OCI-LY7 (cell line): ENCODE results near the gene NF1. TPM values are rescaled to one million over a fixed set of nuclear protein-coding genes. Genes with fewer than 3 reads are reported as not detected.

Experiments
- BruUV-seq: library from RNA; stranded (reverse); fragments of 400-500 nt; replicated peaks from 2 replicates; lab custom pipeline; 2021; lab: Mats Ljungman, UMichigan
- CTCF ChIA-PET: fragments of 300-600 bp; sonication (Branson Sonifier 250); formaldehyde crosslinking; loops from one replicate; lab custom pipeline; 2022; ENCODE audit warnings: antibody characterized with exemption; ENCODE audit not compliant: unreplicated experiment; lab: Charles Lee
- POLR2A ChIA-PET: fragments of 300-600 bp; sonication (Branson Sonifier 250); formaldehyde crosslinking; loops from one replicate; lab custom pipeline; 2022; ENCODE audit warnings: antibody characterized with exemption; lab: Charles Lee
- DNase-seq: peaks from one replicate; pipeline ENCODE4 v3.0.0-alpha.2; 2015; ENCODE audit warnings: low spot score
- H2AFZ ChIP-seq: fragments of 200-600 bp; sonication (generic), shearing (Covaris generic); 2 replicates; pipeline ENCODE4 v1.6.1; 2014; ENCODE audit warnings: mild to moderate bottlenecking, antibody characterized with exemption, low read length, moderate library complexity
- H3K27ac ChIP-seq: fragments of 200-600 bp; sonication (generic); 2 replicates; pipeline ENCODE4 v1.5.1; 2014; ENCODE audit warnings: mixed run types, low read depth, mild to moderate bottlenecking, moderate library complexity, low read length, inconsistent platforms; ENCODE audit not compliant: poor library complexity, severe bottlenecking
- H3K36me3 ChIP-seq: fragments of 200-600 bp; sonication (generic); 2 replicates; pipeline ENCODE4 v1.6.1; 2014; ENCODE audit warnings: mild to moderate bottlenecking, antibody characterized with exemption, low read length, moderate library complexity, mixed read lengths; ENCODE audit not compliant: insufficient read depth
- H3K4me1 ChIP-seq: fragments of 200-600 bp; sonication (generic); 2 replicates; pipeline ENCODE4 v1.5.1; 2014; ENCODE audit warnings: mild to moderate bottlenecking, low read length; ENCODE audit not compliant: insufficient read depth, poor library complexity, severe bottlenecking
- H3K4me2 ChIP-seq: fragments of 200-600 bp; sonication (generic); 2 replicates; pipeline ENCODE4 v1.6.1; 2014; ENCODE audit warnings: mild to moderate bottlenecking, low read length
- H3K4me3 ChIP-seq: fragments of 200-600 bp; sonication (generic); 2 replicates; pipeline ENCODE4 v1.5.1; 2014; ENCODE audit warnings: mild to moderate bottlenecking, low read depth, low read length; ENCODE audit not compliant: poor library complexity, severe bottlenecking
- H3K79me2 ChIP-seq: fragments of 200-600 bp; sonication (generic); 2 replicates; pipeline ENCODE4 v1.6.1; 2016; ENCODE audit warnings: low read depth, mild to moderate bottlenecking, low read length, moderate library complexity, mixed read lengths; ENCODE audit not compliant: insufficient read depth
- H3K9me2 ChIP-seq: fragments of 200-600 bp; sonication (generic); 2 replicates; pipeline ENCODE4 v1.6.1; 2016; ENCODE audit warnings: mild to moderate bottlenecking, low read length, mixed read lengths; ENCODE audit not compliant: insufficient read depth
- H3K9me3 ChIP-seq: fragments of 200-600 bp; sonication (generic); 2 replicates; pipeline ENCODE4 v1.6.1; 2014; ENCODE audit warnings: mild to moderate bottlenecking, mixed run types, low read length, mixed read lengths
- H4K20me1 ChIP-seq: fragments of 200-600 bp; sonication (generic); 2 replicates; pipeline ENCODE4 v1.6.1; 2014; ENCODE audit warnings: mild to moderate bottlenecking, antibody characterized with exemption, low read length, moderate library complexity, mixed read lengths; ENCODE audit not compliant: insufficient read depth
- CTCF ChIP-seq: fragments of 200-600 bp; sonication (generic); conservative IDR thresholded peaks from 2 replicates; pipeline ENCODE4 v1.5.1; 2014; ENCODE audit warnings: mild to moderate bottlenecking, antibody characterized with exemption, low read length, moderate library complexity, mixed read lengths
- EZH2phosphoT487 ChIP-seq: fragments of 200-600 bp; sonication (generic); IDR thresholded peaks from 2 replicates; pipeline ENCODE4 v1.6.1; 2018; ENCODE audit warnings: low read depth, borderline replicate concordance, mild to moderate bottlenecking, mixed run types, antibody characterized with exemption, low read length, moderate library complexity, mixed read lengths
- intact Hi-C: fragments of 100-400 bp; cut with micrococcal nuclease; formaldehyde crosslinking; loops from one replicate; pipeline ENCODE4 v1.10.0; 2022; ENCODE audit not compliant: unreplicated experiment
- total RNA-seq, 2 experiments: library from RNA; depleted of rRNA in 1 of 2; stranded (reverse); fragments of >200 nt in 1 of 2; shearing (Covaris generic) in 1 of 2; gene quantifications; 2 replicates each; pipeline ENCODE4 v1.2.3, GENCODE V29; 2014 to 2022

The NF1 gene
- total RNA-seq, 2 experiments from 2014 or later: 38.7 to 64.8 TPM

- Histone ChIP-seq H4K20me1 (no peaks in the 10 kb centered on the region), H3K4me1 (peaks cover 20% of the 10 kb centered on the region), H3K9me2 (no peaks in the 10 kb centered on the region), H3K4me2 (peak overlapping the region; percentile 93), H3K27ac (peak overlapping the region; percentile 97), H2AFZ (peak overlapping the region; percentile 1; the same call in 1 of the 2 replicates), H3K36me3 (peaks cover 12% of the 10 kb centered on the region; the same call in 1 of the 2 replicates), H3K4me3 (peak overlapping the region; percentile 77), H3K9me3 (no peaks in the 10 kb centered on the region), H3K79me2 (peaks cover 54% of the 10 kb centered on the region)
- CTCF ChIA-PET: no interaction called here
- BruUV-seq: no TSS peak
- intact Hi-C loops: loop anchor here (1.0 kb wide), 1 partner anchor 13 kb away; no protein-coding TSS in a partner anchor
- TF ChIP-seq EZH2phosphoT487 (no peak), CTCF (no peak)
- POLR2A ChIA-PET: interaction anchor here (0.5 to 1.0 kb wide), 4 partner anchors 11 to 317 kb away, joined by 3 to 5 read pairs (median 3); no protein-coding TSS in a partner anchor
- peak; percentile 35 for DNase-seq
Measured at GRCh38 chr17:31321966-31322365, 227.2 kb downstream of the NF1 start.

GRCh38 chr17:31323551-31323950, 228.8 kb downstream of the NF1 start:
- Histone ChIP-seq H3K9me2 (no peaks in the 10 kb centered on the region), H3K79me2 (peaks cover 40% of the 10 kb centered on the region), H3K4me1 (peaks cover 9% of the 10 kb centered on the region), H3K4me2 (no peak overlapping the region), H4K20me1 (no peaks in the 10 kb centered on the region), H3K36me3 (peaks cover 23% of the 10 kb centered on the region), H3K27ac (no peak overlapping the region), H3K9me3 (no peaks in the 10 kb centered on the region), H2AFZ (no peak overlapping the region), H3K4me3 (no peak overlapping the region)
- TF ChIP-seq EZH2phosphoT487: no peak
- BruUV-seq: no TSS peak
- CTCF ChIA-PET: no interaction called here
- POLR2A ChIA-PET: interaction anchor here (0.7 to 1.1 kb wide), 2 partner anchors 12 to 72 kb away, joined by 3 to 4 read pairs; no protein-coding TSS in a partner anchor
- DNase-seq: no peak
- intact Hi-C loops: no loop called here

- Histone ChIP-seq H3K9me3 (no peaks in the 10 kb centered on the region), H3K79me2 (peaks cover 3% of the 10 kb centered on the region; the same call in 1 of the 2 replicates), H3K27ac (no peak overlapping the region), H2AFZ (no peak overlapping the region), H3K36me3 (peaks cover 30% of the 10 kb centered on the region), H3K4me2 (no peak overlapping the region), H3K9me2 (no peaks in the 10 kb centered on the region), H3K4me3 (no peak overlapping the region), H4K20me1 (no peaks in the 10 kb centered on the region), H3K4me1 (no peaks in the 10 kb centered on the region)
- POLR2A ChIA-PET: interaction anchor here (0.7 kb wide), 1 partner anchor 7 kb away, joined by 5 read pairs; no protein-coding TSS in a partner anchor
- DNase-seq: no peak
- TF ChIP-seq CTCF: no peak
- intact Hi-C loops: no loop called here
- no TSS peak for BruUV-seq
- CTCF ChIA-PET: no interaction called here
Measured at GRCh38 chr17:31327534-31328159, 232.9 kb downstream of the NF1 start.
